HepG2 (cell line): ENCODE measurements around the gene BLCAP. TPM values are rescaled to one million over a fixed set of nuclear protein-coding genes. Genes with fewer than 3 reads are reported as not detected.

Experiments
- ATAC-seq: fragments of 200-7000 bp; cut with Tn5 transposase; 3 replicates; pipeline ENCODE4 v1.9.1; 2020; ENCODE audit warnings: mild to moderate bottlenecking, moderate library complexity
- BruUV-seq: library from RNA; stranded (reverse); fragments of 400-500 nt; replicated peaks from 2 replicates; lab custom pipeline; 2021; lab: Mats Ljungman, UMichigan
- CTCF ChIA-PET: fragments of 300-600 bp; formaldehyde crosslinking; extraction: SDS; loops from one replicate; lab custom pipeline; 2021; ENCODE audit warnings: low total read pairs, inconsistent platforms, low intra/inter-chr PET ratio; lab: Yijun Ruan, JAX
- POLR2A ChIA-PET: fragments of 350-600 bp; sonication (Branson Sonifier 250); formaldehyde crosslinking; loops from one replicate; lab custom pipeline; 2020; ENCODE audit warnings: antibody characterized with exemption, inconsistent platforms; lab: Yijun Ruan, JAX
- DNase-seq: peaks from one replicate; pipeline ENCODE4 v3.0.0-alpha.2; 2015; ENCODE audit warnings: low spot score
- FAIRE-seq: peaks from 3 replicates; lab custom pipeline; 2011; peaks lifted over from hg19 to GRCh38; lab: Jason Lieb, UNC
- H2AFZ ChIP-seq: one replicate; pipeline ENCODE4 v1.6.1; 2011; ENCODE audit warnings: low read length, inconsistent platforms
- H3K27ac ChIP-seq: fragments of 300-600 bp; 3 replicates; pipeline ENCODE4 v1.8.0; 2011; ENCODE audit warnings: mixed run types, mild to moderate bottlenecking, mixed read lengths, low read length, inconsistent platforms; ENCODE audit not compliant: insufficient read depth; ENCODE audit errors: extremely low read length
- H3K27me3 ChIP-seq, 2 experiments: fragments of 200-600 bp in 1 of 2; 2 replicates in 1 of 2; 3 replicates in 1 of 2; pipeline versions ENCODE4 v1.6.0 to v1.8.0; 2011; ENCODE audit warnings: low read length in 2 of 2, mild to moderate bottlenecking in 2 of 2, moderate library complexity in 2 of 2, inconsistent platforms in 1 of 2; ENCODE audit not compliant: insufficient read depth in 2 of 2, control insufficient read depth in 1 of 2
- H3K36me3 ChIP-seq, 2 experiments: fragments of 200-600 bp in 1 of 2; replicated peaks in 1 of 2; 2 replicates in 1 of 2; 3 replicates in 1 of 2; pipeline versions ENCODE4 v1.5.1 to v1.8.0; 2011; ENCODE audit warnings: low read length in 2 of 2, inconsistent platforms in 1 of 2; ENCODE audit not compliant: insufficient read depth in 2 of 2, control insufficient read depth in 1 of 2
- H3K4me1 ChIP-seq: 2 replicates; pipeline ENCODE4 v1.5.1; 2012; ENCODE audit warnings: low read length, inconsistent platforms; ENCODE audit not compliant: insufficient read depth
- H3K4me2 ChIP-seq: 2 replicates; pipeline ENCODE4 v1.6.0; 2011; ENCODE audit warnings: low read depth, low read length, inconsistent platforms
- H3K4me3 ChIP-seq, 3 experiments: fragments of 200-600 bp in 1 of 3; sonication (generic), shearing (Covaris generic) in 1 of 3; replicated peaks in 1 of 3; 2 replicates each; pipeline ENCODE4 v1.5.1; 2011 to 2016; ENCODE audit warnings: low read length in 3 of 3, inconsistent platforms in 2 of 3, low read depth in 2 of 3, mild to moderate bottlenecking in 2 of 3, control low read depth in 1 of 3, mixed read lengths in 1 of 3; ENCODE audit not compliant: insufficient read depth in 1 of 3
- H3K79me2 ChIP-seq: one replicate; pipeline ENCODE4 v1.6.1; 2011; ENCODE audit warnings: low read length, inconsistent platforms; ENCODE audit not compliant: insufficient read depth
- H3K9ac ChIP-seq: 2 replicates; pipeline ENCODE4 v1.6.0; 2011; ENCODE audit warnings: mild to moderate bottlenecking, low read depth, low read length, inconsistent platforms; ENCODE audit not compliant: insufficient read depth
- H3K9me3 ChIP-seq: 2 replicates; pipeline ENCODE4 v1.5.1; 2012; ENCODE audit warnings: mild to moderate bottlenecking, low read length
- H4K20me1 ChIP-seq: 2 replicates; pipeline ENCODE4 v1.6.0; 2011; ENCODE audit warnings: inconsistent platforms, mild to moderate bottlenecking, low read length, moderate library complexity; ENCODE audit not compliant: insufficient read depth
- BCL3 ChIP-seq: sonication (generic); formaldehyde crosslinking; IDR thresholded peaks from 2 replicates; pipeline ENCODE4 v1.5.1; 2020; ENCODE audit warnings: mild to moderate bottlenecking, missing genetic modification reagents, moderate library complexity
- HIVEP1 ChIP-seq: sonication (generic); formaldehyde crosslinking; IDR thresholded peaks from 2 replicates; pipeline ENCODE4 v1.4.0; 2020; ENCODE audit warnings: mild to moderate bottlenecking, missing genetic modification reagents
- NR3C1 ChIP-seq: sonication (generic); formaldehyde crosslinking; IDR thresholded peaks from 2 replicates; pipeline ENCODE4 v1.4.0; 2020; ENCODE audit warnings: missing genetic modification reagents
- POLR2A ChIP-seq, 2 experiments: IDR thresholded peaks; 2 replicates each; pipeline ENCODE4 v1.6.1; 2011; ENCODE audit warnings: low read depth in 2 of 2, low read length in 2 of 2, mild to moderate bottlenecking in 1 of 2, moderate library complexity in 1 of 2; ENCODE audit not compliant: insufficient read depth in 1 of 2
- POLR2AphosphoS2 ChIP-seq: IDR thresholded peaks from 2 replicates; pipeline ENCODE4 v1.6.1; 2011; ENCODE audit warnings: low read depth, low read length, improper control_type of control experiment
- TBP ChIP-seq: sonication (generic); formaldehyde crosslinking; IDR thresholded peaks from 2 replicates; pipeline ENCODE4 v1.5.0; 2020; ENCODE audit warnings: missing genetic modification reagents
- ZBTB43 ChIP-seq: sonication (generic); formaldehyde crosslinking; conservative IDR thresholded peaks from 2 replicates; pipeline ENCODE4 v1.4.0; 2020; ENCODE audit warnings: missing genetic modification reagents
- ZNF33B ChIP-seq: sonication (generic); formaldehyde crosslinking; IDR thresholded peaks from 2 replicates; pipeline ENCODE4 v1.5.1; 2020; ENCODE audit warnings: mild to moderate bottlenecking, missing genetic modification reagents
- ZNF44 ChIP-seq: sonication (generic); formaldehyde crosslinking; IDR thresholded peaks from 2 replicates; pipeline ENCODE4 v1.5.1; 2020; ENCODE audit warnings: mild to moderate bottlenecking, missing genetic modification reagents
- ZNF660 ChIP-seq: sonication (generic); formaldehyde crosslinking; IDR thresholded peaks from 2 replicates; pipeline ENCODE4 v1.5.1; 2020; ENCODE audit warnings: mild to moderate bottlenecking, low read depth, missing genetic modification reagents, borderline replicate concordance
- ZNF678 ChIP-seq: sonication (generic); formaldehyde crosslinking; IDR thresholded peaks from 2 replicates; pipeline ENCODE4 v1.4.0; 2020; ENCODE audit warnings: mild to moderate bottlenecking, missing genetic modification reagents
- ZNF772 ChIP-seq: sonication (generic); formaldehyde crosslinking; IDR thresholded peaks from 2 replicates; pipeline ENCODE4 v1.5.0; 2020; ENCODE audit warnings: mild to moderate bottlenecking, missing genetic modification reagents
- WGBS: methylation state at CpG from one replicate; pipeline ENCODE4 v1.1.6; 2017; ENCODE audit warnings: low lambda C conversion rate; 5-methylcytosine and 5-hydroxymethylcytosine counted together
- in situ Hi-C: cut with HindIII; loops from 2 replicates; pipeline ENCODE4 v1.10.0; 2017; ENCODE audit warnings: low pct_unique_long_range_greater_than_20kb; ENCODE audit not compliant: extremely low pct_ligation_motif_present
- intact Hi-C: fragments of 100-400 bp; cut with micrococcal nuclease; formaldehyde crosslinking; loops from one replicate; pipeline ENCODE4 v1.10.0; 2022; ENCODE audit not compliant: unreplicated experiment
- polyA plus RNA-seq, 8 experiments: library from polyadenylated mRNA; depleted of rRNA in 3 of 8; stranded (reverse) in 7 of 8; unstranded in 1 of 8; fragments of >200 nt; fragmentation: Illumina TruSeq in 4 of 8; extraction: Trizol in 4 of 8; gene quantifications; 2 replicates each; pipeline versions ENCODE4 v1.2.1 to v1.2.3, GENCODE V29; 2011 to 2016; ENCODE audit warnings: low read depth in 4 of 8, missing spikeins in 1 of 8, mixed read lengths in 1 of 8; ENCODE audit not compliant: insufficient read depth in 1 of 8
- total RNA-seq, 5 experiments: library from RNA; depleted of rRNA; stranded (reverse); fragments of >200 nt; fragmentation: Illumina TruSeq; extraction: Trizol; gene quantifications; 2 replicates each; pipeline ENCODE4 v1.2.3, GENCODE V29; 2016; ENCODE audit warnings: low read depth in 1 of 5

The BLCAP gene
- total and polyA plus RNA-seq, 2 of the 13 experiments (the other 11 are each of a cell fraction or from before 2014, with no cell fraction given) = 52.4 to 86.8 TPM

GRCh38 chr20:37516811-37517750 lies 10.6 kb downstream of the BLCAP start (continued):
- TF ChIP-seq ZBTB43 (CRISPR knock-in tag) = no peak

- no TSS peak for BruUV-seq
- H2AFZ ChIP-seq = no peak overlapping the region
- H3K4me1 ChIP-seq = peaks cover 38% of the 10 kb centered on the region
- H3K9ac ChIP-seq = no peak overlapping the region
- no peak overlapping the region for H3K27ac ChIP-seq
- ChIA-PET CTCF (no interaction called here), POLR2A (no interaction called here)
- no peak overlapping the region for H3K4me2 ChIP-seq
- peaks cover 19 to 61% of the 10 kb centered on the region in 2 experiments for H3K36me3 ChIP-seq
- FAIRE-seq (no peak), ATAC-seq (no peak), DNase-seq (no peak)
- TF ChIP-seq TBP (no peak), ZNF660 (CRISPR knock-in tag) (no peak), POLR2AphosphoS2 (peak; percentile 66; the same call in 1 of the 2 replicates), ZNF33B (CRISPR knock-in tag) (peak; percentile 43; the same call in 1 of the 2 replicates), ZNF44 (CRISPR knock-in tag) (0 out of 2 replicates have a peak, but pooled peaks have one; percentile 47), HIVEP1 (CRISPR knock-in tag) (no peak), ZNF678 (CRISPR knock-in tag) (no peak), BCL3 (CRISPR knock-in tag) (0 out of 2 replicates have a peak, but pooled peaks have one; percentile 17), ZNF772 (no peak), NR3C1 (CRISPR knock-in tag) (no peak), POLR2A (IDR thresholded peaks at IDR 0.05; ENCODE audit: insufficient read depth in 1 of 2, low read depth in 2 of 2, low read length in 2 of 2) (0 out of 4 replicates have a peak, but pooled peaks of 1 of the 2 experiments have one; percentile 7)
- WGBS = 96% methylated on average over 4 of the region's 4 CpGs
- H4K20me1 ChIP-seq = peaks cover 18% of the 10 kb centered on the region
- in situ Hi-C loops = no loop called here
- H3K9me3 ChIP-seq = no peaks in the 10 kb centered on the region
- H3K27me3 ChIP-seq = no peaks in the 10 kb centered on the region
- H3K4me3 ChIP-seq = no peak overlapping the region
- intact Hi-C loops = no loop called here
- H3K79me2 ChIP-seq = peaks cover 36% of the 10 kb centered on the region
Measured at GRCh38 chr20:37515876-37516275, 11.8 kb downstream of the BLCAP start.
